GM12892 (cell line): ENCODE results near the gene ALG3.

ENCODE experiments used
- DNase-seq: peaks from one replicate; pipeline ENCODE4 v3.0.0; 2011; ENCODE audit not compliant: insufficient read length
- FAIRE-seq: peaks from 2 replicates; lab custom pipeline; 2011; peaks lifted over from hg19 to GRCh38; lab: Jason Lieb, UNC
- POLR2A ChIP-seq: IDR thresholded peaks from 2 replicates; pipeline ENCODE4 v1.6.1; 2011; ENCODE audit warnings: low read depth, low read length, control low read depth
- POLR2AphosphoS5 ChIP-seq: IDR thresholded peaks from 2 replicates; pipeline ENCODE4 v1.6.1; 2011; ENCODE audit warnings: low read depth, low read length, control low read depth
- TAF1 ChIP-seq: IDR thresholded peaks from 2 replicates; pipeline ENCODE4 v1.6.1; 2011; ENCODE audit warnings: low read depth, mild to moderate bottlenecking, control low read depth, low read length, borderline replicate concordance

ALG3 gene

DNA sequence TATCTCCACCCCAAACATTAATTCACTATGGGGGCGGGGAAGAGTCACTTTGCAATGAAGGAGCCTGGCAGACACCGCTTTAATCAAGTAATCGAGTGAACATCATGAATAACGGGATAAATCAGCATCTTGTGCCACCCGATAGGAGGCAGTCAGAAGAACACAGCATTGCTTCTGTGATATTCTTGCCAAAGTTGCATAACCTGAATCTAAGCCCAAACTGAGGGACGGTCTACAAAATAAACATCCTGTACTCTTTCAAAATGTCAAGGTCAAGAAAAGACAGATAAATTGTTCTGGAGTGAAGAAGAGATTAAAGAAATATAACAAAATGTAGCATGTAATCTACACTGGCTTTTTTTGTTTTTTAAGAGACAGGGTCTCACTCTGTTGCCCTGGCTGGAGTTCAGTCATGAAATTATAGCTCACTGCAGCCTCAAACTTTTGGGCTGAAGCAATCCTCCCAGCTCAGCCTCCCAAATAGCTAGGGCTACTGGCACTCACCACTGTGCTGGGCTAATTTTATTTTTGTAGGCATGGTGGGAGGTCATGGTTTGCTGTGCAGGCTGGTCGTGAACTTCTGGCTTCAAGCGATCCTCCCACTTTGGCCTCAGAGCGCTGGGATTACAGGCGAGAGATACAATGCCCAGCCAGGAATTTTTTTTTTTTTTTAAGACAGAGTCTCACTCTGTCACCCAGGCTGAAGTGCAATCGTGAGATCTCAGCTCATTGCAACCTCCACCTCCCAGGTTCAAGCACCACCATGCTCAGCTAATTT, 39.4 kb downstream of the ALG3 start:
- FAIRE-seq (no peak), DNase-seq (no peak)
- no peak for TF ChIP-seq TAF1
- TF ChIP-seq POLR2AphosphoS5, result no peak
- TF ChIP-seq POLR2A, result no peak

DNA sequence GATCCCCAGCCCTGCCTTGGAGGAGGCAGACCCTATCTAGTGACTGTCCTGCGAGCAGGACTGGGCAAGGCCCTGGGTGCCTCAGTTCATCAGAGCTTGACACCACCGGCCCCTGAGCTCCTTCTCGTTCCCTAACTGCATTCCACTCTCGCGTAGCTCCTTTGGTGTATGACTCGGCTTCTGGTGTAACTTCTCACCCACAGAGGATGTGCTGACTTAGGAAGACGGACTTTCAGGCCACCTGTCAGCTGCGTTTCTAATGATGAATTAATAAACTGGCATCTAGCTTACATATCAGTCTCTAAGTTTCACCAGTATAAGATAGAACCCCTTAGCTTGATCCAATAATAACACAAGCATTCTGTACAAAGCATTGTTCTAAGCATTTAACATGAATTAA, 45.2 kb downstream of the ALG3 start:
- no peak for DNase-seq
- FAIRE-seq, result no peak
- TF ChIP-seq POLR2AphosphoS5 (no peak), TAF1 (no peak), POLR2A (no peak)

DNA sequence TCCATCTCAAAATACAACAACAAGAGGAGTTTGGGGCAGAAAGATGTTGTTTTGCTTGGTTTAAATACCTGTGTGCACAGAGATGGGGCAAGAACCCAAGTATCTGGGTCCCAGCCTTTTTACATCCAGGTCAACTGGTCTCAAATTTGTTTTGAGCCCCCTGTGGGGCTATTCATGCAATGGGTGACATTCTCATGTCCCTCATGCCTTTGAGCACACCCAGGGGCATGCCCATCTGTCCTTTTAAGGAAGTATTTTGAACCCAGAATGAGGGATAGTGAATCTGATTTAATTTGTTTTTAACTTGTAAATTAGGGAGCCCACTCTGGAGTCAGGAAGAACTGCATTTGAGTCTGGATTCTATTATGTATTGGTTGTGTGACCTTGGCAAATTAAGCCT, 47.9 kb downstream of the ALG3 start:
- no peak for FAIRE-seq
- DNase-seq, result no peak
- TF ChIP-seq POLR2A, result no peak
- TF ChIP-seq TAF1, result no peak
- TF ChIP-seq POLR2AphosphoS5, result no peak

DNA sequence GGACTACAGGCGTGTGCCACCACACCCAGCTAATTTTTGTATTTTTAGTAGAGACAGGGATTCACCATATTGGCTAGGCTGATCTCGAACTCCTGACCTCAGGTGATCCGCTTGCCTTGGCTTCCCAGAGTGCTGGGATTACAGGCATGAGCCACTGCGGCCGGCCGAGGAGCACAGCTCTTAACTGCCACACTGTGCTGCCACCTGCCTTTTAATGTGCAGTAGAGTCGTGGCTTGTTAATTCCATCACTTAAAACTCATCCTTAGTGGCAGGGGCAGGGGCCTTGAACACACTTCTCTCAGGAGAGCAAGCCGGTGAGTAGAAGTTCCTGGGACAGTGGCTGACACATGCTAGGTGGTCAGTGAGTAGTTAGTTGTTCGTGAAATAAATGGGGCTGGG, 50.3 kb downstream of the ALG3 start:
- TF ChIP-seq POLR2A (no peak), POLR2AphosphoS5 (no peak), TAF1 (no peak)

DNA sequence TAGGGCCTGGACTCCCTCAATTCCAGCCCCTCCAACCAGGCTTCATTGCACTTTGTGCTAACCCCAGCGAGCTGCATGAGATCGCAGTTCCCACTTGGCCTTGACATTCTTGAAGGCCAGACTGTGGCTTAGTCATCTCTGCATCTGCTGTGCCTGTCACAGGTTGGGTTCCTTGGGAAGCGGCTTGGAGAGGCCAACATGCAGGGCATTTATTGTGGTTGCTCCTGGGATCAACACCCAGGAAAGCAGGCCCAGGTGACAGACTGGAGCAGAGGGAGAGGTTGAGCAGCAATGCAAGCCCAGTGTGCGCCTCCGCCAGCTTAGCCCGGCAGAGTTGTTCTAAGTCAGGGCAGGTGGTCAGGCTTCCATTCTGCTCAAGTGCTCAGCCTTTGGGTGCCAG, 52.2 kb downstream of the ALG3 start:
- DNase-seq (no peak), FAIRE-seq (no peak)
- TF ChIP-seq POLR2AphosphoS5 (no peak), TAF1 (no peak), POLR2A (no peak)

More for the DNA sequence above, 50.3 kb downstream of the ALG3 start:
- FAIRE-seq (no peak), DNase-seq (no peak)

DNA sequence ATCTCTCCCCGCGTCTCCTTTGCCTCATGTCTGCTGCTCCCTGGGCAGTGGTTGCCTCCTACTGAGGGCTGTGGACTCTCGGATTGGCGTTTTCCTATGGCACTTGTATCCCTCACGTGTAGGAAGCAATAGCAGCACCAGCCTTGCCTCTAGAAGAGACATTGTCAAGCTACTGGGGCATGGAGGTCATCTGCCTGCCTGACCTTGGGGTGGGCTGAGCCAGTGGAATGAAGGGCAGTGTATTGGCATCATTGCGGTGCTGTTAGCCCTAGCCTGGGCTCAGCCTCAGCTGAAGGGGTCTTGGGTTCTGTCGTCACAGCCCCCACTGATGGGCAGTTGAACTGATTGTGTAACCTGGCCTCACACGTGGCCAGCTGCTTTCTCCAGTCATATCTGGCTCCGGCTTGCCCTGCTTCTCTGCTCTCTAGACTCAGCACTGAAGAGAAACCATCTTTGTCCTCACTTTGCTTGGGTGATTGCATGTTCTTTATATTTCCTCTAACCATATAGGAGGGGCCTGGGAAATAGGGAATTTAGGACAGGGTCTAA, 54.7 kb downstream of the ALG3 start:
- no peak for TF ChIP-seq TAF1
- TF ChIP-seq POLR2A, result no peak
- TF ChIP-seq POLR2AphosphoS5, result no peak
- FAIRE-seq (no peak), DNase-seq (no peak)

DNA sequence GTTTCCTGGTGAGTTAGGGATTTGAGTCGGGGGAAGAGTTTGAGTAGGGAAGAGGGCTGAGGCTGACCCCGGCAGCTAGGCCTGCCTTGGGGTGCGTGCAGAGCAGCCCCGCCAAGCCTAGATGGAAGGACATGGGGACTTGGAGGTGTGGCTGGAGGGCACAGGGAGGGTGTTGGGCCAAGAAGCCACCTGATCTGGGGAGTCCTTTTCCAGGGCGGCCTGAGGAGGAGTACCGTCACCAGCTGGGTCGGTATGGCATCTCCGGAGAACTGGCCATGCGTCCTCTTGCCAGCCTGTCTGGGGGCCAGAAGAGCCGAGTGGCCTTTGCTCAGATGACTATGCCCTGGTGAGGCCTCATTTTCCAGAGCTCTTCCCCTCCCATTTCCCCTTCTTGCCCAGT, 55.9 kb downstream of the ALG3 start:
- TF ChIP-seq TAF1, result no peak
- DNase-seq, result no peak
- FAIRE-seq, result no peak
